HG03039 (cell line): ENCODE measurements around the gene PTPN11.

Source experiments
- ATAC-seq: cut with Tn5 transposase; IDR thresholded peaks from one replicate; pipeline ENCODE4 v1.9.1; 2021; ENCODE audit warnings: mild to moderate bottlenecking, moderate library complexity; ENCODE audit not compliant: unreplicated experiment

PTPN11 gene

DNA sequence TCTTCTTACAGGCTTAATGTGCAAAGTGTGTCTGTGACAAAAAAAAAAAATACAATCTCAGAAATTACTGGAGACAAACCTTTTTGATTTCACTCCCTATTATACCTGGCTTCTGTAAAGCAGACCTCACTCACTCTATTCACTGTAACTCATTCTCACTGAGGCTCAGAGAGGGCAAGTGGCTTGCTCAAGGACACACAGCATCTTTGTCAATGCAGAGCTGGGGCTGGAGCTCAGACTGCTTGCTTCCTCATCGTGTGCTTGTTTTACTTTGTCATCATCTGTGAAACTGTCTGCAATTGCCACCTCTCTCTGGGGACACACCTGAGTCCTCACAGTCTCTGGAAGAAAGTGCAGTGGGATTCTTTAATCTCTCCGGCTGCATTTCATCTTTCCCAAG lies 120.0 kb downstream of the PTPN11 start:
- no peak for ATAC-seq

DNA sequence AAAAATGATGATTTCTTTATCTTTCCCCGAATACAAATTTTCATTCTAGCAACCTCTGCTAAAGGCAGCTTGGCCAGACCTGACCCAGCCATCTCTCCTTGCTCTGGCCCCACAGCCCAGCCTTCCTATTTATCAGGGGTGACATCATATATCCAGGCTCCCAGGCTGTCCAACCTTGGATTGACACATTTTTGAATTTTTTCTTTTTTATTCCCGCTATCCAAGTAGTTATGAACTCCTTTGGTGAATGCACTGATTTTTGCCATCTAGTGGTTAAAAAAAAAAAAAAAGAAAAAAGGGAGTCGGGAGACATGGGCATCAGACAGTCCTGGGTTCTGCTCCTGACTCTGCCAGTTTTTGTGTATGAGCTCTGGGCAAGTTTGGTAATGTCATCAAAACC lies 120.5 kb downstream of the PTPN11 start:
- no peak for ATAC-seq

DNA sequence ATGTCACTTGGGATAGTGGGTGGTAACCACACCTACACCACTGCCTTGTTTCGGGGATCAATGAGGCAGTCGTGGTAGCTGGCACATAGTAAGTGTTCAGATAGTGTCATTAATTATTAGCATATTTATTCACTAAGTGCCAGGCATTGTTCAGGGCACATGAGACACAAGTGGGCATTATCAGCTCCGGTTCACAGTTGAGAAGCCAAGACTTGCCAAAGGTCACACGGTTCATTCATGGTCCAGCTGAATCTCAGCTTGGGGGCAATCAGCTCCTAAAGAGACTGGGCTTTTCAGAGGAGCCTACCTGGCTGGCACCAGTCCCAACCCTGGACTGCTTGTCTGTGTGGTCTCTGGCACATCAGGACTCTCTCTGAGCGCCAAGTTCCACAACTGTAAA lies 121.3 kb downstream of the PTPN11 start:
- no peak for ATAC-seq

DNA sequence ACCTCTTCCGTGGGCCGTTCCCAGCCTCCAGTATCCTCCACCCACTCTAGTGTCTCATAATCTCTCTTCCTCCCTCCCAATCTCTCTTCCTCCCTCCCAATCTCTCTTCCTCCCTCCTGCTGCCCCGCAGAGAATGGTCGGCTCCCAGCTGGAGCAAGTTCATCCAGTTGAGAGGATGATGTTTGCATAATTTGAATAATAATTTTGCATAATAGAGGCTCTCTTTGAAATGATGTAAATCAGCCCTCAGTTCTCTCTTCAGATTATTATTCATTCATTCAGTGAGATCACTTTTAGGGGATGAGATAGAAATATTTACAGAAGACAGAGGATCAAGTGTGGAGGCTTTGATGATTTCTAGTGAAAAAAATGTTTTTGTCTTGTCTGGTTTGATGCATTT lies 125.0 kb downstream of the PTPN11 start:
- no peak for ATAC-seq

DNA sequence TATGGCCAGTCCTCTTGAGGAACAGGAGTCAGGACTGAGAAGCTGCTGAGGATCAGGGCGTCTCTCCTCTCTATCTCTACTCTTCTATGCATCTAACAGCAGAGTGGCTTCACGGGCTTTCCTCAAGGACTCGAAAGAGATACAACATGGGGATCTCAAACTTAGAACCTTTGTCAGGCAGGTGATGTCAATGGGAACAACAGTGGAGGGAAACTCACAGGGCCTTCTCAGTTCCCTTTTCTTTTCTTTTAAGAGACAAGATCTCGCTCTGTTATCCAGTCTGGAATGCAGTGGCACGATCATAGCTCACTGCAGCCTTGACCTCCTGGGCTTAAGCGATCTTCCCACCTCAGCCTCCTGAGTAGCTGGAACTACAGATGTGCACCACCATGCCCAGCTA lies 127.6 kb downstream of the PTPN11 start:
- ATAC-seq = no peak

DNA sequence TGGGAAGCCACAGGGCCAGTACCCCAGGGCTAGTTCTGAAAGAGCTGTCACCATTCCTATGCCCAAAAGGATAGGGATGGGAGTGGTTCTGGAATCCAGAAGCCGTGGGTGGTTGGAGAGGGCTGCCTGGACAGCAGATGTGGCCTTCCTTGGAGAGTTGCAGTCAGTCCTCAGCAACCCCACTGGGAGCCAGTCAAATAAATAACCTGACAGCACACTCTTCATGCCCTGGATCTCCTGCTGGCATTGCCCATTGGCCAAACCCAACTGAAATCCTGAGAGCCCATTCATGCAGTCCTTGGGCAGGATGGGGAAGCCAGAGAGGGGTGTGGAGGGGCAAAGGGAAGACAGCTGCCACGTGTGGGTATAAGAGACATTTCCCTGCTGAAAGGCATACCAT lies 128.2 kb downstream of the PTPN11 start:
- no peak for ATAC-seq

DNA sequence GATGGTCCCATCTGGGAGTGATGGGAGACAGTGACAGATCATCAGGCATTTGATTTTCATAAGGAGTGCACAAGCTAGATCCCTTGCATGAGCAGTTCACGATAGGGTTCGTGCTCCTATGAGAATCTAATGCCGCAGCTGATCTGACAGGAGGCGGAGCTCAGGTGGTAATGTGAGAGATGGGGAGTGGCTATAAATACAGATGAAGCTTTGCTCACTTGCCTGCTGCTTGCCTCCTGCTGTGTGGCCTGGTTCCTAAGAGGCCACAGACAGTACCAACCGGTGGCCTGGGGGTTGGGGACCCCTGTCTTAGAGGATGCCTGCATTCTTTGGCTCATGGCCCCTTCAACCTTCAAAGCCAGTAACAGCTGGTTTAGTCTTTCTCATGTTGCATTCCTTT lies 130.3 kb downstream of the PTPN11 start:
- ATAC-seq = no peak

DNA sequence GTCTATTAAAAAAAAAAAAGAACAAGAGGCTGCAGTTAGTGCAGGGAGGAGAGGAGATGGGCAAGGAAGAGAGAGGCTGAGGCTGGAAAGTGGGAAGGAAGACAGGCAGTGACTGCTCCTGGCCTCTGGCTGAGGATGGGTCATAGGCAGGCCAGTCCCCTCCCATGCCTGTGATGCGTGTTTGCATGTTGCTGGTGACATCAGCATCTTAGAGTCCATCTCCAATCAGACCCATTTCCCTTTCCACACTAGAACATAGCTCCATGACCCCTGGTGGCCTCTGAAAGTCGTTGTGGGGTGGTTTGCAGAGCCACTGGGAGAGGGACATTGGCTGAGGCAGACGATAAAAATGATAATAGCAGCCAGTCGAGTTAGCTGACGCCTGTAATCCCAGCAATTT lies 132.9 kb downstream of the PTPN11 start:
- ATAC-seq = no peak

DNA sequence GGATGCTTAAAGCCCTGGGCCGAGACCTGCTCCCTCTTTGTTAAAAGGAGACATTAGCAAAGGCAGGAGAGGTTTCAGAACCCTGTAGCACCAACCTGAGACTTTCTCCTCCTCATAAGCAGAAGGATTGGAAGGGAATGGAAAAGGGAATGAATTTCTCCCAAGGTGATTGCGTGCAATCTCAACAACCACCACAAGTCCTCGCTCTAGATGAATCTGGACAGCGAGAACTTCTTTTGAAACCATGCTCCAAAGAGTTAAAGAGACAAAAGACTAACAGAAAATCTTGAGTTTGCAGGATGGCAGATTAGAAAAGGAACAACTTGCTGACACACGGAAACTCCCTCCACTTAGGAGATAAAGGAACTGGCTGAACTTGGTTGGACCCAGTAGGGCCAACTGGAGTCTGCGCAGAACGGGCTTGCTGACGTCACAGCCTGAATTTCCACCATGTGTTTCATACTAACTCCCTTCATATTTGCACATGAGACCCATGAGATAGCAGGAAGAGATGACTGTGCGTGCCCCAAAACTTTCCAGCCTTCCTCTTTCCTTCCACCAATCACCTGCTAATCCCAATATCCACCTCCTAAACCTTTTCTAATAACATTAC lies 137.0 kb downstream of the PTPN11 start:
- ATAC-seq = no peak

DNA sequence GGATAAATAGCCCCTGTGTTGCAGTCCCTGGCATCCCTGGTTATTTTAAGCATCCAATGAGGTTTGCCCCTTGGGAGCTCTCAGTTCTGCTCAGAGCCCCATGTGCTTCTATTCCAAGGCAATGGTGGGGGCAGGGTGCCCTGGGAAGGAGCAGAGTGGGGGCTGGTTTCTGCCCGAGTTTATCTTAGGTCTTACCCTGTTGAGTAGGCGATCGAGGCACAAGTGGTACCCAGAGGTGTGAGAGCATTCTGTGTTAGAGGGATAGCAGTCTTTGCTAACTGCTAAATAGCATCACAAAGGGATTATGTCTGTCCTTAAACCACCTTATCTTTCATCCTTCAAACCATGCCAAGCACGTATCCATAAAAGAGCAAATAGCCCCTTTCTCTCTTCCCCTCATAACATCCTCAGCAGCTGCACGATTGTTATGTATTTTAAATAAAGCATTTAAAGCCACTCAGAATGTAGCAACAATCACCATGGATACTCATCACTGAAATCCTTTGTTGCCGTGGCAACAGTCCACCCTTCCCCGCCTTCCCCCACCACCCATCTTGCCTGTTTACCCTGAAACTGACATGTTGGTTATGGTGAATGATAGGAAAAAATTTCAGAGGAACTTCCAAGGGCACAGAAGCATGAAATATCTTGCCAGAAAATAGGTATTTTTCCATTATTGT lies 139.3 kb downstream of the PTPN11 start:
- ATAC-seq = no peak
